H1 (cell line): ENCODE measurements around the gene SVEP1. TPM values are rescaled to one million over a fixed set of nuclear protein-coding genes. Genes with fewer than 3 reads are reported as not detected.

Experiments
- CTCF ChIA-PET: fragments of 300-600 bp; sonication (Branson Sonifier 250); formaldehyde crosslinking; loops from one replicate; lab custom pipeline; 2021; ENCODE audit not compliant: partially characterized antibody; lab: Charles Lee
- POLR2A ChIA-PET: fragments of 300-600 bp; sonication (Branson Sonifier 250); formaldehyde crosslinking; loops from one replicate; lab custom pipeline; 2021; ENCODE audit warnings: inconsistent platforms; ENCODE audit not compliant: partially characterized antibody; lab: Charles Lee
- DNase-seq, 2 experiments: peaks; one replicate each; pipeline versions ENCODE4 v3.0.0 to v3.0.0-alpha.2; 2010 to 2022; ENCODE audit warnings: low spot score in 2 of 2, low read depth in 1 of 2, mixed read lengths in 1 of 2
- FAIRE-seq: peaks from 2 replicates; lab custom pipeline; 2011; peaks lifted over from hg19 to GRCh38; lab: Jason Lieb, UNC
- H2AFZ ChIP-seq: 2 replicates; pipeline ENCODE4 v1.8.1; 2012; ENCODE audit warnings: low read length, inconsistent platforms
- H2AK5ac ChIP-seq: 2 replicates; pipeline ENCODE4 v1.6.1; 2013; ENCODE audit warnings: low read depth, low read length
- H2BK120ac ChIP-seq: replicated peaks from 2 replicates; pipeline ENCODE3; 2013; ENCODE audit warnings: low read depth, low read length, inconsistent platforms
- H2BK12ac ChIP-seq: 2 replicates; pipeline ENCODE4 v1.6.1; 2013; ENCODE audit warnings: low read depth, low read length
- H2BK15ac ChIP-seq: 2 replicates; pipeline ENCODE4 v1.6.1; 2013; ENCODE audit warnings: low read length
- H2BK20ac ChIP-seq: 2 replicates; pipeline ENCODE4 v1.6.1; 2013; ENCODE audit warnings: low read length
- H2BK5ac ChIP-seq: 2 replicates; pipeline ENCODE4 v1.6.1; 2013; ENCODE audit warnings: low read depth, low read length
- H3K14ac ChIP-seq: 2 replicates; pipeline ENCODE4 v1.6.1; 2013; ENCODE audit warnings: inconsistent platforms; ENCODE audit not compliant: insufficient read length
- H3K18ac ChIP-seq: 2 replicates; pipeline ENCODE4 v1.6.1; 2013; ENCODE audit warnings: low read length; ENCODE audit errors: extremely low read depth
- H3K23ac ChIP-seq: 2 replicates; pipeline ENCODE4 v1.6.1; 2013; ENCODE audit warnings: inconsistent platforms; ENCODE audit not compliant: insufficient read length
- H3K23me2 ChIP-seq: 2 replicates; pipeline ENCODE4 v1.6.1; 2013; ENCODE audit warnings: low read depth, low read length
- H3K27ac ChIP-seq: 2 replicates; pipeline ENCODE4 v1.6.1; 2011; ENCODE audit warnings: low read depth, low read length, inconsistent platforms
- H3K27me3 ChIP-seq, 4 experiments: replicated peaks in 1 of 4; 1 replicate in 1 of 4; 2 replicates in 3 of 4; pipeline versions ENCODE4 v1.6.1 to v1.8.1; 2011 to 2013; ENCODE audit warnings: low read length in 3 of 4, mild to moderate bottlenecking in 3 of 4, inconsistent platforms in 2 of 4, mixed read lengths in 2 of 4, moderate library complexity in 1 of 4; ENCODE audit not compliant: control insufficient read depth in 3 of 4, insufficient read depth in 3 of 4; ENCODE audit errors: extremely low read depth in 1 of 4
- H3K36me3 ChIP-seq, 4 experiments: 2 replicates each; pipeline versions ENCODE4 v1.6.1 to v1.8.1; 2011 to 2013; ENCODE audit warnings: mild to moderate bottlenecking in 4 of 4, low read length in 3 of 4, moderate library complexity in 2 of 4, control low read depth in 1 of 4, inconsistent platforms in 1 of 4; ENCODE audit not compliant: insufficient read depth in 4 of 4, control insufficient read depth in 2 of 4
- H3K4ac ChIP-seq: replicated peaks from 2 replicates; pipeline ENCODE3; 2013; ENCODE audit warnings: low read length, low read depth, mixed read lengths, inconsistent platforms; ENCODE audit not compliant: insufficient read length
- H3K4me1 ChIP-seq, 4 experiments: replicated peaks in 1 of 4; 1 replicate in 1 of 4; 2 replicates in 3 of 4; pipeline versions ENCODE4 v1.6.1 to v1.8.1; 2011 to 2013; ENCODE audit warnings: low read length in 3 of 4, inconsistent platforms in 2 of 4, mixed read lengths in 1 of 4; ENCODE audit not compliant: insufficient read depth in 4 of 4, control insufficient read depth in 3 of 4
- H3K4me2 ChIP-seq, 2 experiments: 2 replicates each; pipeline versions ENCODE4 v1.6.1 to v1.8.1; 2011 to 2013; ENCODE audit warnings: low read depth in 2 of 2, low read length in 2 of 2, control low read depth in 1 of 2, inconsistent platforms in 1 of 2, mild to moderate bottlenecking in 1 of 2; ENCODE audit not compliant: insufficient read depth in 1 of 2
- H3K4me3 ChIP-seq, 4 experiments: fragments of 200-600, 300-600 bp in 1 of 4; sonication (generic), shearing (Covaris generic), sonication (Bioruptor Twin) in 1 of 4; 2 replicates each; pipeline versions ENCODE4 v1.5.1 to v1.8.1; 2011 to 2016; ENCODE audit warnings: low read length in 4 of 4, low read depth in 3 of 4, control low read depth in 2 of 4, inconsistent platforms in 2 of 4, mild to moderate bottlenecking in 2 of 4, mixed read lengths in 1 of 4, moderate library complexity in 1 of 4; ENCODE audit not compliant: insufficient read depth in 2 of 4; ENCODE audit errors: extremely low read depth in 1 of 4
- H3K56ac ChIP-seq: replicated peaks from 2 replicates; pipeline ENCODE3; 2013; ENCODE audit warnings: low read depth, mild to moderate bottlenecking, mixed read lengths, low read length, inconsistent platforms; ENCODE audit not compliant: insufficient read length
- H3K79me1 ChIP-seq: 2 replicates; pipeline ENCODE4 v1.6.1; 2013; ENCODE audit warnings: low read depth, low read length, control low read depth
- H3K79me2 ChIP-seq, 2 experiments: 2 replicates each; pipeline versions ENCODE4 v1.6.1 to v1.8.1; 2012 to 2013; ENCODE audit warnings: low read length in 2 of 2, mild to moderate bottlenecking in 2 of 2, inconsistent platforms in 1 of 2; ENCODE audit not compliant: insufficient read depth in 2 of 2, control insufficient read depth in 1 of 2
- H3K9ac ChIP-seq, 4 experiments: replicated peaks in 1 of 4; 1 replicate in 1 of 4; 2 replicates in 3 of 4; pipeline versions ENCODE4 v1.6.1 to v1.8.1; 2011 to 2013; ENCODE audit warnings: low read depth in 3 of 4, low read length in 3 of 4, control low read depth in 2 of 4, mild to moderate bottlenecking in 2 of 4, moderate library complexity in 2 of 4, inconsistent platforms in 1 of 4; ENCODE audit errors: extremely low read depth in 1 of 4
- H3K9me3 ChIP-seq, 2 experiments: 2 replicates each; pipeline versions ENCODE4 v1.6.1 to v1.8.1; 2012 to 2013; ENCODE audit warnings: mild to moderate bottlenecking in 2 of 2, moderate library complexity in 2 of 2, control low read depth in 1 of 2, inconsistent platforms in 1 of 2, low read depth in 1 of 2, low read length in 1 of 2, mixed read lengths in 1 of 2; ENCODE audit not compliant: insufficient read depth in 2 of 2
- H4K20me1 ChIP-seq, 2 experiments: replicated peaks in 1 of 2; 2 replicates each; pipeline versions ENCODE3 to v1.8.1; 2011 to 2013; ENCODE audit warnings: inconsistent platforms in 2 of 2, low read length in 2 of 2, mild to moderate bottlenecking in 1 of 2; ENCODE audit not compliant: insufficient read depth in 2 of 2, control insufficient read depth in 1 of 2
- H4K5ac ChIP-seq: 2 replicates; pipeline ENCODE4 v1.6.1; 2013; ENCODE audit warnings: low read length, low read depth, mixed read lengths, inconsistent platforms; ENCODE audit not compliant: insufficient read length
- H4K8ac ChIP-seq: 2 replicates; pipeline ENCODE4 v1.8.0; 2013; ENCODE audit warnings: mild to moderate bottlenecking, moderate library complexity, low read length, inconsistent platforms; ENCODE audit not compliant: insufficient read depth; ENCODE audit errors: extremely low read depth
- H4K91ac ChIP-seq: replicated peaks from 2 replicates; pipeline ENCODE3; 2013; ENCODE audit warnings: low read length, mixed read lengths, inconsistent platforms; ENCODE audit not compliant: insufficient read length
- BACH1 ChIP-seq: IDR thresholded peaks from 2 replicates; pipeline ENCODE4 v1.6.1; 2012; ENCODE audit warnings: low read length, improper control_type of control experiment
- GABPA ChIP-seq: IDR thresholded peaks from 2 replicates; pipeline ENCODE4 v1.6.1; 2011; ENCODE audit warnings: mild to moderate bottlenecking, low read length, moderate library complexity, borderline replicate concordance; ENCODE audit not compliant: insufficient read depth
- GTF2F1 ChIP-seq: IDR thresholded peaks from 2 replicates; pipeline ENCODE4 v1.6.1; 2012; ENCODE audit warnings: low read depth, low read length, improper control_type of control experiment, borderline replicate concordance
- HDAC2 ChIP-seq, 2 experiments: fragments of 300-600 bp in 1 of 2; sonication (generic) in 1 of 2; IDR thresholded peaks; 2 replicates each; pipeline ENCODE4 v1.6.1; 2011 to 2012; ENCODE audit warnings: low read depth in 2 of 2, low read length in 2 of 2, mild to moderate bottlenecking in 2 of 2, moderate library complexity in 2 of 2, borderline replicate concordance in 1 of 2, inconsistent platforms in 1 of 2
- JUN ChIP-seq: IDR thresholded peaks from 2 replicates; pipeline ENCODE4 v1.6.1; 2011; ENCODE audit warnings: low read depth, mild to moderate bottlenecking, improper control_type of control experiment, low read length
- TBP ChIP-seq: IDR thresholded peaks from 2 replicates; pipeline ENCODE4 v1.6.1; 2011; ENCODE audit warnings: low read depth, low read length, improper control_type of control experiment
- TEAD4 ChIP-seq: IDR thresholded peaks from 2 replicates; pipeline ENCODE4 v1.6.1; 2012; ENCODE audit warnings: low read depth, low read length, inconsistent platforms, mixed read lengths
- WGBS, 2 experiments: shearing (Covaris generic) in 1 of 2; methylation state at CpG; one replicate each; pipeline versions ENCODE4 v1.1.6 to v1.1.7; 2013 to 2015; ENCODE audit warnings: low lambda C conversion rate in 2 of 2, mixed read lengths in 2 of 2, inconsistent platforms in 1 of 2, low coverage in 1 of 2, missing lambda C conversion rate in 1 of 2; ENCODE audit not compliant: insufficient replicate concordance in 2 of 2, insufficient coverage in 1 of 2, insufficient read length in 1 of 2; ENCODE audit errors: extremely low coverage in 1 of 2, missing lambda C conversion rate in 1 of 2; 5-methylcytosine and 5-hydroxymethylcytosine counted together
- polyA plus RNA-seq, 7 experiments: library from polyadenylated mRNA; depleted of rRNA in 3 of 7; stranded (reverse) in 5 of 7; unstranded in 2 of 7; fragments of >200 nt in 5 of 7; fragments of 200-250 nt in 2 of 7; gene quantifications; 1 replicate in 5 of 7; 2 replicates in 1 of 7; 4 replicates in 1 of 7; pipeline versions ENCODE4 v1.2.1 to v1.2.3, GENCODE V29; 2011 to 2013; ENCODE audit warnings: missing spikeins in 2 of 7, mixed read lengths in 2 of 7
- total RNA-seq: library from RNA; stranded (reverse); fragmentation: NEBNext Ultra II Directional; extraction: Animal tissue kit (Norgen Biotek cat#: 25700); gene quantifications from 2 replicates; pipeline ENCODE4 v1.2.1, GENCODE V29; 2021

SVEP1 gene
- total and polyA plus RNA-seq, 2 of the 8 experiments (the other 6 are each of a cell fraction or from before 2014, with no cell fraction given): 0.11 to 0.37 TPM

DNA sequence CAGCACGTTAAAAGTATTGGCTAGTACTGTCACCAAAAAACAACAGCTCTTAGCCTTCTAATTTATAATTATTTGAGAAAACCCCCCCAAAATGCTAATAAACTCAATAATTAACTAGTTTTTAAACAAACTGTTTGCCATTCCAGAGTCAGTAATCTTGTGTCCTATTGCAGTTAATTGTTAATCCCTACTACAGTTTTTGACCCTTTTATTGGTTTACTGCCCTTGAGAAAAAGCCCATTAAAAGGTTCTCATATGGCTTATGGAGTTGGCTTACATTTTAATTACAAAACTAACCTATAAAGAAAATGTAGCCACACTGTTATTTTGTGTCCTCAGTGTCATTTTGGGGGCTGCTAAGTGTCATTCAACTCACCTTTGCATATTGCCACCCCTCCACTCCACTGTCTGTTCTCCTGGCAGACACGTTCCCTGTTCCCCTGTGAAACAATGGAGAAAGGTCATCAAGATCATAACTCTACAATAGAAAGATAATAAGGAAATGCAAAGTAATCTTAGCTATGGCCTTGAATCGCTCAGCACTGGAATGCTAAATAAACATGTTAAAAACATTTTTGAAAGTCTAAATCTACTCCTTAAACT, 190.3 kb downstream of the SVEP1 start:
- no peaks in the 10 kb centered on the region for H3K27me3 ChIP-seq
- no peak overlapping the region for H3K4ac ChIP-seq
- no peak overlapping the region for H4K91ac ChIP-seq
- no peaks in the 10 kb centered on the region for H3K4me1 ChIP-seq
- no peak overlapping the region for H2BK120ac ChIP-seq
- ChIA-PET CTCF (no interaction called here), POLR2A (no interaction called here)
- TF ChIP-seq TEAD4: no peak
- no peak for TF ChIP-seq HDAC2 (IDR thresholded peaks at IDR 0.05; ENCODE audit: borderline replicate concordance in 1 of 2, low read depth in 2 of 2, low read length in 2 of 2)
- no peak for TF ChIP-seq GTF2F1
- TF ChIP-seq JUN: no peak
- TF ChIP-seq GABPA: no peak
- TF ChIP-seq TBP: no peak
- TF ChIP-seq BACH1: no peak
- H3K4me2 ChIP-seq: no peak overlapping the region
- no peak overlapping the region for H2AK5ac ChIP-seq
- no peaks in the 10 kb centered on the region for H3K23me2 ChIP-seq
- H3K14ac ChIP-seq: no peak overlapping the region
- H4K20me1 ChIP-seq: no peaks in the 10 kb centered on the region
- H4K8ac ChIP-seq: no peak overlapping the region
- no peak overlapping the region for H2BK5ac ChIP-seq
- FAIRE-seq (no peak), DNase-seq (no peak)
- H3K9ac ChIP-seq: no peak overlapping the region
- no peak overlapping the region for H2AFZ ChIP-seq
- H3K79me1 ChIP-seq: no peaks in the 10 kb centered on the region
- no peak overlapping the region for H4K5ac ChIP-seq
- H2BK20ac ChIP-seq: no peak overlapping the region
- peaks cover 6 to 14% of the 10 kb centered on the region in 2 experiments; a peak in 3 of 4 replicates for H3K9me3 ChIP-seq
- H3K27ac ChIP-seq: no peak overlapping the region
- H3K36me3 ChIP-seq: no peaks in the 10 kb centered on the region
- no peak overlapping the region for H3K4me3 ChIP-seq
- H2BK12ac ChIP-seq: no peak overlapping the region
- WGBS, 2 experiments: 75% methylated on average over 3 of the region's 3 CpGs; no CpG with 5 or more reads in 1 of the 2 experiments
- no peak overlapping the region for H3K23ac ChIP-seq
- no peaks in the 10 kb centered on the region for H3K79me2 ChIP-seq
- no peak overlapping the region for H3K18ac ChIP-seq
- no peak overlapping the region for H2BK15ac ChIP-seq
- no peak overlapping the region for H3K56ac ChIP-seq
